Pancreas (tissue), 10 donors: Measurements from ENCODE around the gene NSUN7. TPM values are rescaled to one million over a fixed set of nuclear protein-coding genes. Genes with fewer than 3 reads are reported as not detected.
A peak's percentile ranks its signal among the peaks of the same experiment; 100 is the strongest.
"Not testable (repeated sequence)": the region's sequence is repeated elsewhere in the genome, so short reads cannot be mapped to it uniquely, and the experiment has no call there.

Experiments
- ATAC-seq, 4 donors: fragments of 200-7000 bp; cut with Tn5 transposase; one replicate each; pipeline versions ENCODE4 v1.8.0 to v1.9.1; 2020; ENCODE audit warnings: mild to moderate bottlenecking in 4 of 4, moderate library complexity in 4 of 4
- DNase-seq, 6 donors: peaks; one replicate each; pipeline ENCODE4 v3.0.0-alpha.2; 2020
- FAIRE-seq: peaks from 2 replicates; lab custom pipeline; 2012; peaks lifted over from hg19 to GRCh38; lab: Jason Lieb, UNC
- H3K27ac ChIP-seq, 4 donors: fragments of 200-600 bp; sonication (generic); 1 replicate in 3 of 4; 2 replicates in 1 of 4; pipeline versions ENCODE4 v1.5.0 to v1.8.0; 2020
- H3K27me3 ChIP-seq, 4 donors: fragments of 200-600 bp; one replicate each; pipeline ENCODE4 v1.8.0; 2021
- H3K36me3 ChIP-seq, 3 donors: fragments of 200-600 bp; sonication (generic) in 1 of 3; one replicate each; pipeline versions ENCODE4 v1.5.0 to v1.8.0; 2020 to 2021
- H3K4me1 ChIP-seq, 3 donors: fragments of 200-600 bp; one replicate each; pipeline ENCODE4 v1.8.0; 2021
- H3K4me3 ChIP-seq, 4 donors: fragments of 200-600 bp; sonication (generic) in 2 of 4; one replicate each; pipeline versions ENCODE4 v1.5.0 to v1.8.0; 2020 to 2021
- H3K9me3 ChIP-seq, 4 donors: fragments of 200-600 bp; one replicate each; pipeline ENCODE4 v1.8.0; 2021
- CTCF ChIP-seq, 4 donors: fragments of 200-600 bp; sonication (generic) in 3 of 4; IDR thresholded peaks; one replicate each; pipeline versions ENCODE4 v1.5.0 to v1.8.0; 2021; ENCODE audit warnings: antibody characterized with exemption in 4 of 4
- WGBS, 2 donors: extraction: QIAGEN DNeasy Blood & Tissue Kit; methylation state at CpG; one replicate each; pipeline ENCODE4 v1.1.7; 2013; 5-methylcytosine and 5-hydroxymethylcytosine counted together
- intact Hi-C, 3 donors: fragments of 100-400 bp; cut with DNase I; formaldehyde crosslinking; loops; one replicate each; pipeline versions ENCODE4 v1.11.1 to v1.14.2; 2022
- polyA plus RNA-seq, 2 donors: library from polyadenylated mRNA; stranded (reverse); fragments of 200-250 nt; gene quantifications; one replicate each; pipeline ENCODE4 v1.2.3, GENCODE V29; 2013
- total RNA-seq, 6 donors: library from RNA; stranded (reverse); fragmentation: NEBNext Ultra II Directional in 4 of 6; extraction: Animal tissue kit (Norgen Biotek cat#: 25700) in 4 of 6; gene quantifications; one replicate each; pipeline versions ENCODE4 v1.2.1 to v1.2.4, GENCODE V29; 2021 to 2023
- donor health status: healthy with polysubstance abuse.
- donor health status: DM: no; HTN: no; CAD: no; lungs with moderate emphysema.
- donor health status: DM: no; HTN: no; CAD: no.
- donor health status: control.
- donor health status: control.
- donor health status: Bipolar disorder and iron deficiency.
- donor health status: DM: yes; HTN: yes; CAD: no.
- donor health status: DM: no; HTN: no; CAD: no.
- donor health status: DM: no; HTN: no; CAD: no.
- donor health status: DM: yes; HTN: yes; CAD: no.

The NSUN7 gene
- total and polyA plus RNA-seq, 8 donors: 4.5 to 10.5 (median 6.3) TPM

DNA sequence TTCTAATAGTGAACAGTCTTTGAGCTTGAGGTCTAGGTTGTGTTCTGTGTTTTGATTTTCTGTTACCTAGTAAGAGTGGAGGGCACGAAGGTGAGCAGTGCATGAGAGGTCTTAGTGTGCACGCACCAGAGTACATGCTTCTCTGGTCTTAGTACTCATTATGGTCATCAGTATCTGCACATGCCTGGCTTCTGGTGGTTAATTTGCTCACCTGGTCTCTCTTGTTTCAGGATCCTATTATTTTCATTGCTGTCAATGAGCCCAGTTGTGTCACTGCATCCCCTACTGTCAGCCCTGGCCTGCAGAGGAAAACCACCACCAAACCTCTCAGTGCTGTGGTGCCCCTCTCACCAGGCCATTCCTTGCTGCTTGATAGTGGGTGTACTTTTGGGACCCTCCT lies 54.8 kb downstream of the NSUN7 start:
- ATAC-seq (no peak), FAIRE-seq (no peak), DNase-seq (no peak)
- no peak overlapping the region for H3K4me3 ChIP-seq
- no peaks in the 10 kb centered on the region for H3K4me1 ChIP-seq
- 94 to 98% methylated on average over 2 of the region's 2 CpGs for WGBS, 2 donors
- H3K36me3 ChIP-seq: no peaks in the 10 kb centered on the region
- intact Hi-C loops: no loop called here
- no peaks in the 10 kb centered on the region for H3K27me3 ChIP-seq
- no peak overlapping the region for H3K27ac ChIP-seq
- H3K9me3 ChIP-seq: no peaks in the 10 kb centered on the region
- no peak for TF ChIP-seq CTCF (IDR thresholded peaks at IDR 0.05)

DNA sequence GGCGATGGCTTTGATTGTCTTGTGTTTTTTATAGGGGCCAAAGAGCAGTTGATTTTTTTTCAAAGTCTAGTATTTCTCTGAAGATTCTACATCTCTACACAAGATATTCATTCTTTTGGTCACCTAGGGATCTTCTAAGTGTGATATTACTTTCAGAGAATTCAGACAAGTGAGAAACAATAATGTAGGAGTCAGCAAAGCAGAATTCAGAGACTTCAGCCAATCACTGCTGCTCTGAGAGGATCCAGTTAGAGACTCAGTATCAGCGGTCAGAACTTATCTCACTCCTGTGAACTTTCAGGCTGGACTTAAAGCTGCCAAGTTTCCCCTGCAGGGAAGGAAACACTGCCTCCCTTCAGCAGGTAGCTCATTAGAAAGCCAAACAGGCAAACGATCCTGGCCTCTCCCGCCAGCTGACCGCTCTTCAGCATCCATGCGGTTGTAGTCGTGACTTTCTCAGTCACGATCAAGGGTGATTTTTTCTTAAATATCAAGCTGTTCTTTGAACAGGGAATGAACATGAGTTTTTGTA lies 59.2 kb downstream of the NSUN7 start:
- Histone ChIP-seq H3K9me3 (no peaks in the 10 kb centered on the region), H3K36me3 (no peaks in the 10 kb centered on the region), H3K27me3 (no peaks in the 10 kb centered on the region), H3K4me1 (no peaks in the 10 kb centered on the region), H3K27ac (no peak overlapping the region), H3K4me3 (no peak overlapping the region)
- DNase-seq: no peak
- no peak for TF ChIP-seq CTCF (IDR thresholded peaks at IDR 0.05)
- no peak for ATAC-seq
- 84% methylated on average over 8 of the region's 8 CpGs for WGBS, 2 donors
- intact Hi-C loops: no loop called here
- no peak for FAIRE-seq

DNA sequence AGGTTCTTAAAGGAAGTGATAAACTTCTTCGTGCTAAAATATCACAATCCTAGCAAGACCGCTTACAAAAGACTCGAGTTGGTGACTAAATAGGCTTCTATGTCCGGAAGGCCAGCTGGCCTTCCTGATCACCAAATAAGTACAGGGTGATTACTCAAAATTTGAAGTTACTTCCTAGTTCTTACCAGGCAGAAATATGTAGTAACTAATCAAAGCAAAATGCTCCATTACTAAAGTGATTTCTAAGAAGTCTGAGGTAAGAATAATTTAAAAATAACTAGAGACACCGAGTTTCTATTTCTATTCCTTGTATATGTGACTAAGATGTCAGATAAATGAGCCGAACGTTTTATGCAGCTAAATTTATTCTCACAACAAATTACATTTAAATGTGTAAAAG lies 62.2 kb downstream of the NSUN7 start:
- no peak overlapping the region for H3K4me3 ChIP-seq
- 72 to 77% methylated on average over 7 of the region's 7 CpGs for WGBS, 2 donors
- H3K36me3 ChIP-seq: no peaks in the 10 kb centered on the region
- H3K27ac ChIP-seq: peak overlapping the region in 1 of 4 donors; percentile 27
- no peak for TF ChIP-seq CTCF (IDR thresholded peaks at IDR 0.05)
- no peaks in the 10 kb centered on the region for H3K4me1 ChIP-seq
- no peak for FAIRE-seq
- intact Hi-C loops: no loop called here
- no peaks in the 10 kb centered on the region for H3K27me3 ChIP-seq
- H3K9me3 ChIP-seq: no peaks in the 10 kb centered on the region
- no peak for DNase-seq
- ATAC-seq: peak in 2 of 4 donors; percentile 53 to 73

GRCh38 chr4:40812386-40812785 lies 62.6 kb downstream of the NSUN7 start:
- WGBS, 2 donors: 91% methylated on average over 8 of the region's 8 CpGs
- ATAC-seq (peak in 2 of 4 donors; percentile 25 to 69), FAIRE-seq (no peak), DNase-seq (no peak)
- intact Hi-C loops: no loop called here
- Histone ChIP-seq H3K4me1 (no peaks in the 10 kb centered on the region), H3K27me3 (no peaks in the 10 kb centered on the region), H3K9me3 (no peaks in the 10 kb centered on the region), H3K27ac (peak overlapping the region in 1 of 4 donors; percentile 27), H3K4me3 (no peak overlapping the region), H3K36me3 (no peaks in the 10 kb centered on the region)
- TF ChIP-seq CTCF (IDR thresholded peaks at IDR 0.05): no peak

GRCh38 chr4:40812856-40813255 lies 63.1 kb downstream of the NSUN7 start:
- ATAC-seq (no peak), DNase-seq (no peak), FAIRE-seq (no peak)
- no peak for TF ChIP-seq CTCF (IDR thresholded peaks at IDR 0.05)
- WGBS, 2 donors: 79 to 87% methylated on average over 2 of the region's 2 CpGs
- Histone ChIP-seq H3K4me3 (no peak overlapping the region), H3K36me3 (no peaks in the 10 kb centered on the region), H3K4me1 (no peaks in the 10 kb centered on the region), H3K27ac (no peak overlapping the region), H3K9me3 (no peaks in the 10 kb centered on the region), H3K27me3 (no peaks in the 10 kb centered on the region)
- intact Hi-C loops: no loop called here

DNA sequence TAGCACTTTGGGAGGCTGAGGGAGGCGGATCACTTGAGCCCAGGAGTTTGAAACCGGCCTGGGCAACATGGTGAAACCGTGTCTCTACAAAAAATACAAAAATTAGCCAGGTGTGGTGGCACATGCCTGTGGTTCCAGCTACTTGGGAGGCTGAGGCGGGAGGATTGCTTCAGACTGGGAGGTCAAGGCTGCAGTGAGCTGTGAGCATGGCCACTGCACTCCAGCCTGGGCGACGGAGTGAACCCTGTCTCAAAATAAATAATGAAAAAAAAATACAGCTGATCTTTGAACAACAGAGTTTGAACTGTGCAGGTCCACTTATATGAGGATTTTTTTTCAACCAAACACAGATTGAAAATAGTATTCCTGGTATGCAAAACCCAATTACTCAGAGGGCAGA lies 67.4 kb downstream of the NSUN7 start:
- H3K4me1 ChIP-seq, H3K9me3 ChIP-seq, H3K27me3 ChIP-seq, intact Hi-C loops, H3K4me3 ChIP-seq, H3K27ac ChIP-seq, ATAC-seq, H3K36me3 ChIP-seq, DNase-seq, FAIRE-seq: not testable (repeated sequence)
- WGBS, 2 donors: 94 to 96% methylated on average over 6 of the region's 6 CpGs
